ENCODE results near the gene CDCP1. TPM values are rescaled to one million over a fixed set of nuclear protein-coding genes. Genes with fewer than 3 reads are reported as not detected.
A peak's percentile ranks its signal among the peaks of the same experiment; 100 is the strongest.
"Not testable (repeated sequence)": the region's sequence is repeated elsewhere in the genome, so short reads cannot be mapped to it uniquely, and the experiment has no call there.

CDCP1 gene
- total RNA-seq, 2 donors from 2014 or later = 3.4 to 7.3 TPM

GRCh38 chr3:45145223-45145622, 955 bp downstream of the CDCP1 start:
- Histone ChIP-seq H3K27ac (no peak overlapping the region), H3K9me3 (no peaks in the 10 kb centered on the region), H3K4me1 (ENCODE audit: control insufficient read depth in 1 of 2, low read depth in 2 of 2) (peaks cover 5 to 12% of the 10 kb centered on the region in 2 donors), H3K27me3 (replicated peaks; ENCODE audit: insufficient read depth) (no peaks in the 10 kb centered on the region), H3K36me3 (no peaks in the 10 kb centered on the region), H3K4me3 (peak overlapping the region; percentile 76)
- ATAC-seq (ENCODE audit: insufficient number of reproducible peaks, low FRiP score, low read depth) (no peak), DNase-seq (ENCODE audit: low spot score) (no peak)
- TF ChIP-seq, protein P1, sequence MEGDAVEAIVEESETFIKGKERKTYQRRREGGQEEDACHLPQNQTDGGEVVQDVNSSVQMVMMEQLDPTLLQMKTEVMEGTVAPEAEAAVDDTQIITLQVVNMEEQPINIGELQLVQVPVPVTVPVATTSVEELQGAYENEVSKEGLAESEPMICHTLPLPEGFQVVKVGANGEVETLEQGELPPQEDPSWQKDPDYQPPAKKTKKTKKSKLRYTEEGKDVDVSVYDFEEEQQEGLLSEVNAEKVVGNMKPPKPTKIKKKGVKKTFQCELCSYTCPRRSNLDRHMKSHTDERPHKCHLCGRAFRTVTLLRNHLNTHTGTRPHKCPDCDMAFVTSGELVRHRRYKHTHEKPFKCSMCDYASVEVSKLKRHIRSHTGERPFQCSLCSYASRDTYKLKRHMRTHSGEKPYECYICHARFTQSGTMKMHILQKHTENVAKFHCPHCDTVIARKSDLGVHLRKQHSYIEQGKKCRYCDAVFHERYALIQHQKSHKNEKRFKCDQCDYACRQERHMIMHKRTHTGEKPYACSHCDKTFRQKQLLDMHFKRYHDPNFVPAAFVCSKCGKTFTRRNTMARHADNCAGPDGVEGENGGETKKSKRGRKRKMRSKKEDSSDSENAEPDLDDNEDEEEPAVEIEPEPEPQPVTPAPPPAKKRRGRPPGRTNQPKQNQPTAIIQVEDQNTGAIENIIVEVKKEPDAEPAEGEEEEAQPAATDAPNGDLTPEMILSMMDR (IDR thresholded peaks at IDR 0.05) = no peak

GRCh38 chr3:45143673-45144671, 2.2 kb downstream of the CDCP1 start:
- TF ChIP-seq, protein P1 (IDR thresholded peaks at IDR 0.05) = no peak
- Histone ChIP-seq H3K4me1 (ENCODE audit: control insufficient read depth in 1 of 2, low read depth in 2 of 2) (peaks cover 9 to 18% of the 10 kb centered on the region in 2 donors), H3K27me3 (replicated peaks; ENCODE audit: insufficient read depth) (no peaks in the 10 kb centered on the region), H3K9me3 (no peaks in the 10 kb centered on the region), H3K27ac (no peak overlapping the region), H3K36me3 (no peaks in the 10 kb centered on the region), H3K4me3 (peak overlapping the region; percentile 9)
- DNase-seq (ENCODE audit: low spot score) (no peak), ATAC-seq (ENCODE audit: insufficient number of reproducible peaks, low FRiP score, low read depth) (no peak)

- H3K9me3 ChIP-seq; H3K27ac ChIP-seq; H3K27me3 ChIP-seq (replicated peaks; ENCODE audit: insufficient read depth); H3K4me3 ChIP-seq; ATAC-seq (ENCODE audit: insufficient number of reproducible peaks, low FRiP score, low read depth); H3K36me3 ChIP-seq; DNase-seq (ENCODE audit: low spot score): not testable (repeated sequence)
- H3K4me1 ChIP-seq (ENCODE audit: control insufficient read depth in 1 of 2, low read depth in 2 of 2) = peaks cover 12 to 18% of the 10 kb centered on the region in 2 donors
These were observed 5.4 kb downstream of the CDCP1 start for GRCh38 chr3:45140770-45141155.

- Histone ChIP-seq H3K4me1 (ENCODE audit: control insufficient read depth in 1 of 2, low read depth in 2 of 2) (peaks cover 9 to 13% of the 10 kb centered on the region in 2 donors), H3K36me3 (no peaks in the 10 kb centered on the region), H3K4me3 (no peak overlapping the region), H3K27me3 (replicated peaks; ENCODE audit: insufficient read depth) (no peaks in the 10 kb centered on the region), H3K27ac (peak overlapping the region in 1 of 2 donors; percentile 56), H3K9me3 (no peaks in the 10 kb centered on the region)
- TF ChIP-seq, protein P1 (IDR thresholded peaks at IDR 0.05) = no peak
- DNase-seq (ENCODE audit: low spot score) (no peak), ATAC-seq (ENCODE audit: insufficient number of reproducible peaks, low FRiP score, low read depth) (peak; percentile 42)
These were observed 5.9 kb downstream of the CDCP1 start for GRCh38 chr3:45140141-45140769.

GRCh38 chr3:45139372-45140140, 6.6 kb downstream of the CDCP1 start:
- Histone ChIP-seq H3K4me1 (ENCODE audit: control insufficient read depth in 1 of 2, low read depth in 2 of 2) (peaks cover 9 to 10% of the 10 kb centered on the region in 2 donors), H3K9me3 (no peaks in the 10 kb centered on the region), H3K27ac (peak overlapping the region in 1 of 2 donors; percentile 56), H3K4me3 (no peak overlapping the region), H3K36me3 (no peaks in the 10 kb centered on the region), H3K27me3 (replicated peaks; ENCODE audit: insufficient read depth) (no peaks in the 10 kb centered on the region)
- DNase-seq (ENCODE audit: low spot score) (no peak), ATAC-seq (ENCODE audit: insufficient number of reproducible peaks, low FRiP score, low read depth) (no peak)
- TF ChIP-seq, protein P1 (IDR thresholded peaks at IDR 0.05) = no peak
